WTC11 (cell line): ENCODE measurements around the gene KCNK3. TPM values are rescaled to one million over a fixed set of nuclear protein-coding genes. Genes with fewer than 3 reads are reported as not detected.

ENCODE experiments used
- ATAC-seq: fragments of 200-7000 bp; cut with Tn5 transposase; 2 replicates; pipeline ENCODE4 v1.10.0; 2021; ENCODE audit warnings: mild to moderate bottlenecking, moderate library complexity
- CTCF ChIA-PET: fragments of 300-600 bp; sonication (Branson Sonifier 250); formaldehyde crosslinking; loops from one replicate; lab custom pipeline; 2021; ENCODE audit warnings: antibody characterized with exemption; lab: Charles Lee
- POLR2A ChIA-PET: fragments of 350-600 bp; sonication (Branson Sonifier 250); formaldehyde crosslinking; loops from one replicate; lab custom pipeline; 2021; ENCODE audit warnings: antibody characterized with exemption; lab: Charles Lee
- DNase-seq: peaks from one replicate; pipeline ENCODE4 v3.0.0; 2021; ENCODE audit warnings: low spot score
- H3K27ac Mint-ChIP-seq: 2 replicates; pipeline ENCODE4 v1.8.0; 2021; ENCODE audit warnings: mixed read lengths
- H3K27me3 Mint-ChIP-seq: 2 replicates; pipeline ENCODE4 v1.8.0; 2021; ENCODE audit warnings: low read depth, mild to moderate bottlenecking, moderate library complexity, mixed read lengths
- H3K36me3 Mint-ChIP-seq: 2 replicates; pipeline ENCODE4 v1.8.0; 2021; ENCODE audit warnings: mixed read lengths
- H3K4me1 Mint-ChIP-seq: 2 replicates; pipeline ENCODE4 v1.8.0; 2022; ENCODE audit warnings: mixed read lengths
- H3K4me3 Mint-ChIP-seq: 2 replicates; pipeline ENCODE4 v1.8.0; 2021; ENCODE audit warnings: mild to moderate bottlenecking, moderate library complexity, mixed read lengths
- H3K9me3 Mint-ChIP-seq: 2 replicates; pipeline ENCODE4 v1.8.0; 2021; ENCODE audit warnings: mixed read lengths
- ATF6 ChIP-seq: sonication (generic); formaldehyde crosslinking; IDR thresholded peaks from 2 replicates; pipeline ENCODE4 v1.8.1; 2023; ENCODE audit warnings: mild to moderate bottlenecking, missing genetic modification reagents
- CBFB ChIP-seq: sonication (generic); formaldehyde crosslinking; IDR thresholded peaks from 2 replicates; pipeline ENCODE4 v1.8.1; 2022; ENCODE audit warnings: mild to moderate bottlenecking, low read depth, missing genetic modification reagents
- CREB1 ChIP-seq: sonication (generic); formaldehyde crosslinking; IDR thresholded peaks from 2 replicates; pipeline ENCODE4 v1.8.0; 2023; ENCODE audit warnings: mild to moderate bottlenecking, missing genetic modification reagents
- E2F1 ChIP-seq: sonication (generic); formaldehyde crosslinking; IDR thresholded peaks from 2 replicates; pipeline ENCODE4 v1.8.0; 2022; ENCODE audit warnings: mild to moderate bottlenecking, missing genetic modification reagents
- FOXP1 ChIP-seq: sonication (generic); formaldehyde crosslinking; IDR thresholded peaks from 2 replicates; pipeline ENCODE4 v1.8.0; 2022; ENCODE audit warnings: missing genetic modification reagents, mild to moderate bottlenecking, moderate library complexity, borderline replicate concordance
- NR2C2 ChIP-seq: sonication (generic); formaldehyde crosslinking; IDR thresholded peaks from 2 replicates; pipeline ENCODE4 v1.8.0; 2022; ENCODE audit warnings: mild to moderate bottlenecking, missing genetic modification reagents
- PRDM15 ChIP-seq: sonication (generic); formaldehyde crosslinking; IDR thresholded peaks from 2 replicates; pipeline ENCODE4 v1.8.0; 2022; ENCODE audit warnings: missing genetic modification reagents
- RELA ChIP-seq: sonication (generic); formaldehyde crosslinking; IDR thresholded peaks from 2 replicates; pipeline ENCODE4 v1.8.1; 2022; ENCODE audit warnings: missing genetic modification reagents, mild to moderate bottlenecking, borderline replicate concordance
- TCF7 ChIP-seq: sonication (generic); formaldehyde crosslinking; IDR thresholded peaks from 2 replicates; pipeline ENCODE4 v1.8.0; 2022; ENCODE audit warnings: mild to moderate bottlenecking, low read depth, missing genetic modification reagents, moderate library complexity
- TP53 ChIP-seq: sonication (generic); formaldehyde crosslinking; IDR thresholded peaks from 2 replicates; pipeline ENCODE4 v1.8.1; 2023; ENCODE audit warnings: mild to moderate bottlenecking, missing genetic modification reagents
- ZNF121 ChIP-seq: sonication (generic); formaldehyde crosslinking; IDR thresholded peaks from 2 replicates; pipeline ENCODE4 v1.8.0; 2023; ENCODE audit warnings: missing genetic modification reagents
- ZNF263 ChIP-seq: sonication (generic); formaldehyde crosslinking; IDR thresholded peaks from 2 replicates; pipeline ENCODE4 v1.8.1; 2022; ENCODE audit warnings: low read depth, mild to moderate bottlenecking, moderate library complexity, missing genetic modification reagents
- ZNF396 ChIP-seq: fragments of 250-450 bp; sonication (Bioruptor Pico); IDR thresholded peaks from 2 replicates; pipeline ENCODE4 v1.8.0; 2021; ENCODE audit warnings: mild to moderate bottlenecking, moderate library complexity, borderline replicate concordance
- ZNF423 ChIP-seq: fragments of 250-450 bp; sonication (Bioruptor Pico); IDR thresholded peaks from 2 replicates; pipeline ENCODE4 v2.1.2; 2022; ENCODE audit warnings: mild to moderate bottlenecking, moderate library complexity
- total RNA-seq: library from RNA; stranded (reverse); gene quantifications from 3 replicates; pipeline ENCODE4 v1.2.3, GENCODE V29; 2021
- TF ChIP-seq, protein P1 (sequence below): fragments of 250-450 bp; sonication (Bioruptor Pico); IDR thresholded peaks from 2 replicates; pipeline ENCODE4 v1.9.0; 2021; ENCODE audit warnings: mild to moderate bottlenecking, borderline replicate concordance
- TF ChIP-seq, protein P2 (sequence below): sonication (generic); formaldehyde crosslinking; IDR thresholded peaks from 2 replicates; pipeline ENCODE4 v1.8.1; 2023; ENCODE audit warnings: mild to moderate bottlenecking, moderate library complexity, missing genetic modification reagents
- TF ChIP-seq, protein P3 (sequence below): sonication (generic); formaldehyde crosslinking; IDR thresholded peaks from 2 replicates; pipeline ENCODE4 v1.8.1; 2023; ENCODE audit warnings: mild to moderate bottlenecking, missing genetic modification reagents, borderline replicate concordance
- TF ChIP-seq, protein P4 (sequence below): sonication (generic); formaldehyde crosslinking; IDR thresholded peaks from 2 replicates; pipeline ENCODE4 v1.8.1; 2022; ENCODE audit warnings: mild to moderate bottlenecking, missing genetic modification reagents, moderate library complexity, borderline replicate concordance

Gene KCNK3
- total RNA-seq, 1 experiment from 2014 or later, result 0.22 TPM

DNA sequence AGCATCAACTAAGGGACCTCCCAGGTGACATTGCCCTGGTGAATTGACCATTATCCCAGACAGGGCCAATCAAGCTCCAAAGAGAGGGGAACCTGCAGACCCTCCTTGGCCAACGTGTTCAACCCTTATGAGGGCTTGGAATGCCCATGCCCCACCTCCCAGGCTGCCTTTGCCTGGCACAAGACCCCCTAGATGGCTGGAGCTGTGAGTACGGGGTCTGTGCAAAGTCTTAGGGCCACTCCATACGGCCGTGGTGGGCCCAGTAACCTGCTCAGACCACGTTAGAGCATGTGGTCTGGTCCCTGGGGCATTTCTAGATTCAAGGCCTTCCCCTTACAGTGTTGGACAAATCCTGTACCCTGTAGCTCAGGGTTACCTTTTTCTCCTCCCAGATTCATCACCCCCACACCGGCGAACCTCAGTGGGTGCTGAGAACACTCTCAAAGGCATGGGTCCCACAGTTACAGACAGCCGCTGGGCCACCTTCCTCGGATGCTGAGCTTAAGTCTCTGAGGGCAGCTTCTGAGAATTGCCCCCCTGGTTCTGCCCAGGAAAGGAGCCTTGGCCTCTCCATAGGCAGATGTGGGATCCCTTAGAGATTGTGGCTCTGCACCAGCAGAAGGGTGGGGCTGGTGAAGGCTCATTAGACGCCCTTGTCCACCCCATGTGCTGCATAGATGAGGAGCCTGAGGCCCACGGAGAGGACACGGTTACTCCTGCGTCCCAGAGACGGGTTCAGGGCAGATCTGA lies 18.3 kb upstream of the KCNK3 start:
- 0 out of 2 replicates have a peak, but pooled peaks cover 4% of the 10 kb centered on the region for H3K4me1 Mint-ChIP-seq
- no peak overlapping the region for H3K4me3 Mint-ChIP-seq
- peaks cover 14% of the 10 kb centered on the region for H3K9me3 Mint-ChIP-seq
- ChIA-PET POLR2A (no interaction called here), CTCF (interaction anchor here (0.6 to 1.3 kb wide), 3 partner anchors 25 to 342 kb away, joined by 3 to 7 read pairs (median 3); no protein-coding TSS in a partner anchor)
- H3K27ac Mint-ChIP-seq, result no peak overlapping the region
- DNase-seq (no peak), ATAC-seq (no peak)
- no peaks in the 10 kb centered on the region for H3K36me3 Mint-ChIP-seq
- H3K27me3 Mint-ChIP-seq, result no peaks in the 10 kb centered on the region; the same call in none of the 2 replicates
- TF ChIP-seq ATF6 (CRISPR knock-in tag), result no peak
- TF ChIP-seq FOXP1 (CRISPR knock-in tag), result no peak
- no peak for TF ChIP-seq CREB1
- no peak for TF ChIP-seq E2F1 (CRISPR knock-in tag)
- TF ChIP-seq, protein P1, sequence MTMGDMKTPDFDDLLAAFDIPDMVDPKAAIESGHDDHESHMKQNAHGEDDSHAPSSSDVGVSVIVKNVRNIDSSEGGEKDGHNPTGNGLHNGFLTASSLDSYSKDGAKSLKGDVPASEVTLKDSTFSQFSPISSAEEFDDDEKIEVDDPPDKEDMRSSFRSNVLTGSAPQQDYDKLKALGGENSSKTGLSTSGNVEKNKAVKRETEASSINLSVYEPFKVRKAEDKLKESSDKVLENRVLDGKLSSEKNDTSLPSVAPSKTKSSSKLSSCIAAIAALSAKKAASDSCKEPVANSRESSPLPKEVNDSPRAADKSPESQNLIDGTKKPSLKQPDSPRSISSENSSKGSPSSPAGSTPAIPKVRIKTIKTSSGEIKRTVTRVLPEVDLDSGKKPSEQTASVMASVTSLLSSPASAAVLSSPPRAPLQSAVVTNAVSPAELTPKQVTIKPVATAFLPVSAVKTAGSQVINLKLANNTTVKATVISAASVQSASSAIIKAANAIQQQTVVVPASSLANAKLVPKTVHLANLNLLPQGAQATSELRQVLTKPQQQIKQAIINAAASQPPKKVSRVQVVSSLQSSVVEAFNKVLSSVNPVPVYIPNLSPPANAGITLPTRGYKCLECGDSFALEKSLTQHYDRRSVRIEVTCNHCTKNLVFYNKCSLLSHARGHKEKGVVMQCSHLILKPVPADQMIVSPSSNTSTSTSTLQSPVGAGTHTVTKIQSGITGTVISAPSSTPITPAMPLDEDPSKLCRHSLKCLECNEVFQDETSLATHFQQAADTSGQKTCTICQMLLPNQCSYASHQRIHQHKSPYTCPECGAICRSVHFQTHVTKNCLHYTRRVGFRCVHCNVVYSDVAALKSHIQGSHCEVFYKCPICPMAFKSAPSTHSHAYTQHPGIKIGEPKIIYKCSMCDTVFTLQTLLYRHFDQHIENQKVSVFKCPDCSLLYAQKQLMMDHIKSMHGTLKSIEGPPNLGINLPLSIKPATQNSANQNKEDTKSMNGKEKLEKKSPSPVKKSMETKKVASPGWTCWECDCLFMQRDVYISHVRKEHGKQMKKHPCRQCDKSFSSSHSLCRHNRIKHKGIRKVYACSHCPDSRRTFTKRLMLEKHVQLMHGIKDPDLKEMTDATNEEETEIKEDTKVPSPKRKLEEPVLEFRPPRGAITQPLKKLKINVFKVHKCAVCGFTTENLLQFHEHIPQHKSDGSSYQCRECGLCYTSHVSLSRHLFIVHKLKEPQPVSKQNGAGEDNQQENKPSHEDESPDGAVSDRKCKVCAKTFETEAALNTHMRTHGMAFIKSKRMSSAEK (CRISPR knock-in tag), result no peak
- TF ChIP-seq, protein P2, sequence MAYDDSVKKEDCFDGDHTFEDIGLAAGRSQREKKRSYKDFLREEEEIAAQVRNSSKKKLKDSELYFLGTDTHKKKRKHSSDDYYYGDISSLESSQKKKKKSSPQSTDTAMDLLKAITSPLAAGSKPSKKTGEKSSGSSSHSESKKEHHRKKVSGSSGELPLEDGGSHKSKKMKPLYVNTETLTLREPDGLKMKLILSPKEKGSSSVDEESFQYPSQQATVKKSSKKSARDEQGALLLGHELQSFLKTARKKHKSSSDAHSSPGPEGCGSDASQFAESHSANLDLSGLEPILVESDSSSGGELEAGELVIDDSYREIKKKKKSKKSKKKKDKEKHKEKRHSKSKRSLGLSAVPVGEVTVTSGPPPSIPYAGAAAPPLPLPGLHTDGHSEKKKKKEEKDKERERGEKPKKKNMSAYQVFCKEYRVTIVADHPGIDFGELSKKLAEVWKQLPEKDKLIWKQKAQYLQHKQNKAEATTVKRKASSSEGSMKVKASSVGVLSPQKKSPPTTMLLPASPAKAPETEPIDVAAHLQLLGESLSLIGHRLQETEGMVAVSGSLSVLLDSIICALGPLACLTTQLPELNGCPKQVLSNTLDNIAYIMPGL, result no peak
- TF ChIP-seq ZNF423 (CRISPR knock-in tag), result no peak
- TF ChIP-seq PRDM15 (CRISPR knock-in tag), result no peak
- TF ChIP-seq, protein P3, sequence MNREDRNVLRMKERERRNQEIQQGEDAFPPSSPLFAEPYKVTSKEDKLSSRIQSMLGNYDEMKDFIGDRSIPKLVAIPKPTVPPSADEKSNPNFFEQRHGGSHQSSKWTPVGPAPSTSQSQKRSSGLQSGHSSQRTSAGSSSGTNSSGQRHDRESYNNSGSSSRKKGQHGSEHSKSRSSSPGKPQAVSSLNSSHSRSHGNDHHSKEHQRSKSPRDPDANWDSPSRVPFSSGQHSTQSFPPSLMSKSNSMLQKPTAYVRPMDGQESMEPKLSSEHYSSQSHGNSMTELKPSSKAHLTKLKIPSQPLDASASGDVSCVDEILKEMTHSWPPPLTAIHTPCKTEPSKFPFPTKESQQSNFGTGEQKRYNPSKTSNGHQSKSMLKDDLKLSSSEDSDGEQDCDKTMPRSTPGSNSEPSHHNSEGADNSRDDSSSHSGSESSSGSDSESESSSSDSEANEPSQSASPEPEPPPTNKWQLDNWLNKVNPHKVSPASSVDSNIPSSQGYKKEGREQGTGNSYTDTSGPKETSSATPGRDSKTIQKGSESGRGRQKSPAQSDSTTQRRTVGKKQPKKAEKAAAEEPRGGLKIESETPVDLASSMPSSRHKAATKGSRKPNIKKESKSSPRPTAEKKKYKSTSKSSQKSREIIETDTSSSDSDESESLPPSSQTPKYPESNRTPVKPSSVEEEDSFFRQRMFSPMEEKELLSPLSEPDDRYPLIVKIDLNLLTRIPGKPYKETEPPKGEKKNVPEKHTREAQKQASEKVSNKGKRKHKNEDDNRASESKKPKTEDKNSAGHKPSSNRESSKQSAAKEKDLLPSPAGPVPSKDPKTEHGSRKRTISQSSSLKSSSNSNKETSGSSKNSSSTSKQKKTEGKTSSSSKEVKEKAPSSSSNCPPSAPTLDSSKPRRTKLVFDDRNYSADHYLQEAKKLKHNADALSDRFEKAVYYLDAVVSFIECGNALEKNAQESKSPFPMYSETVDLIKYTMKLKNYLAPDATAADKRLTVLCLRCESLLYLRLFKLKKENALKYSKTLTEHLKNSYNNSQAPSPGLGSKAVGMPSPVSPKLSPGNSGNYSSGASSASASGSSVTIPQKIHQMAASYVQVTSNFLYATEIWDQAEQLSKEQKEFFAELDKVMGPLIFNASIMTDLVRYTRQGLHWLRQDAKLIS, result no peak
- TF ChIP-seq ZNF396 (CRISPR knock-in tag), result no peak
- TF ChIP-seq CBFB, result no peak
- no peak for TF ChIP-seq TP53 (CRISPR knock-in tag)
- no peak for TF ChIP-seq ZNF121 (CRISPR knock-in tag)
- TF ChIP-seq, protein P4, sequence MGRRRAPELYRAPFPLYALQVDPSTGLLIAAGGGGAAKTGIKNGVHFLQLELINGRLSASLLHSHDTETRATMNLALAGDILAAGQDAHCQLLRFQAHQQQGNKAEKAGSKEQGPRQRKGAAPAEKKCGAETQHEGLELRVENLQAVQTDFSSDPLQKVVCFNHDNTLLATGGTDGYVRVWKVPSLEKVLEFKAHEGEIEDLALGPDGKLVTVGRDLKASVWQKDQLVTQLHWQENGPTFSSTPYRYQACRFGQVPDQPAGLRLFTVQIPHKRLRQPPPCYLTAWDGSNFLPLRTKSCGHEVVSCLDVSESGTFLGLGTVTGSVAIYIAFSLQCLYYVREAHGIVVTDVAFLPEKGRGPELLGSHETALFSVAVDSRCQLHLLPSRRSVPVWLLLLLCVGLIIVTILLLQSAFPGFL, result no peak
- TF ChIP-seq ZNF263 (CRISPR knock-in tag), result no peak
- TF ChIP-seq TCF7 (CRISPR knock-in tag), result no peak
- no peak for TF ChIP-seq NR2C2 (CRISPR knock-in tag)
- no peak for TF ChIP-seq RELA (CRISPR knock-in tag)
